ENCODE data around the gene ADTRP.

DNA sequence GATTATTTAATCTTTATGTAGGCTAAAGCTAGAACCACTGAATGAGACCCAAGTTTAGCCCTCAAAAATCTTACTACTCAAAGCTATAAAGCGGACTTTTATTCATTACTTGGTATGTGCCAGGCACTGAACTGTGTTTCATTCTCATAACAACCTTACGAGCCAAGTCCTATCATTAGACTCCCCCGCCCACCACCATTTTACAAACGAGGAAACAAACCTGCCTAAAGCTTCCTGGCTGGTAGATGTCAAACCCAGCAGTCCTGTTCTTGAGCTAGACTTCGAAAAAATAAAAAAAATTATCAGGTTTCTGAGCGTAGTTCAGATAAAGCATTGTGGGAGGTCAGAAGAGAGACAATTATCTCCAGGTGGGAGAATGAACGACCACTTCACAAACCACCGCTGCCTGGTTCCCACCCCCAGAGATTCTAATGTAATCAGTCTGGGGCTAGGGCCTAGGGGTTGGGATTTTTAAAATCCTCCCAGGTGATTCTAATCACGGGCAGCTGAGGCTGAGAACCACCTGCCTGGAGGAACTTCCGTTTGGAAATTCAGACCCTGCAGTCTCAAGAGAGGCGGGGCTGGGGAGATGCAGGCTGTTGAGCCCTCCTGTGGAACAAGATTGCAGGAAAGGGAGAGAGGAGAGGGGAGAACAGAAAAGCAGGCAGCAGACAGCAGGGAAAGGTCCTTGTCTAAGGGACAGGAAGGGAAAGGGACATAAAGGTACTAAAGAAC is 8.6 kb downstream of the ADTRP start:
- TF ChIP-seq, protein P1, sequence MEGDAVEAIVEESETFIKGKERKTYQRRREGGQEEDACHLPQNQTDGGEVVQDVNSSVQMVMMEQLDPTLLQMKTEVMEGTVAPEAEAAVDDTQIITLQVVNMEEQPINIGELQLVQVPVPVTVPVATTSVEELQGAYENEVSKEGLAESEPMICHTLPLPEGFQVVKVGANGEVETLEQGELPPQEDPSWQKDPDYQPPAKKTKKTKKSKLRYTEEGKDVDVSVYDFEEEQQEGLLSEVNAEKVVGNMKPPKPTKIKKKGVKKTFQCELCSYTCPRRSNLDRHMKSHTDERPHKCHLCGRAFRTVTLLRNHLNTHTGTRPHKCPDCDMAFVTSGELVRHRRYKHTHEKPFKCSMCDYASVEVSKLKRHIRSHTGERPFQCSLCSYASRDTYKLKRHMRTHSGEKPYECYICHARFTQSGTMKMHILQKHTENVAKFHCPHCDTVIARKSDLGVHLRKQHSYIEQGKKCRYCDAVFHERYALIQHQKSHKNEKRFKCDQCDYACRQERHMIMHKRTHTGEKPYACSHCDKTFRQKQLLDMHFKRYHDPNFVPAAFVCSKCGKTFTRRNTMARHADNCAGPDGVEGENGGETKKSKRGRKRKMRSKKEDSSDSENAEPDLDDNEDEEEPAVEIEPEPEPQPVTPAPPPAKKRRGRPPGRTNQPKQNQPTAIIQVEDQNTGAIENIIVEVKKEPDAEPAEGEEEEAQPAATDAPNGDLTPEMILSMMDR (IDR thresholded peaks at IDR 0.05): no peak
- no peak for TF ChIP-seq EZH2 (IDR thresholded peaks at IDR 0.05; ENCODE audit: borderline replicate concordance, insufficient read depth, low read depth, low read length, poor library complexity, severe bottlenecking)

Measured in B cell (primary cell).